GM13976 (cell line): ENCODE data around the gene GSG1L.
"Not testable (repeated sequence)": the region's sequence is repeated elsewhere in the genome, so short reads cannot be mapped to it uniquely, and the experiment has no call there.

Experiments used
- DNase-seq: peaks from one replicate; pipeline ENCODE4 v3.0.0; 2012; ENCODE audit warnings: low spot score
- CTCF ChIP-seq: IDR thresholded peaks from 2 replicates; pipeline ENCODE4 v1.5.1; 2012; ENCODE audit warnings: borderline replicate concordance, mild to moderate bottlenecking; ENCODE audit not compliant: insufficient read depth; ENCODE audit errors: extremely low read depth, missing control alignments, control extremely low read depth
- in situ Hi-C: fragments of 300-500 bp; cut with MboI; formaldehyde crosslinking; loops from one replicate; pipeline ENCODE4 v1.12.0; 2022; ENCODE audit warnings: low sequenced_read_pairs, mixed read lengths, inconsistent platforms; ENCODE audit not compliant: unreplicated experiment

Gene GSG1L

DNA sequence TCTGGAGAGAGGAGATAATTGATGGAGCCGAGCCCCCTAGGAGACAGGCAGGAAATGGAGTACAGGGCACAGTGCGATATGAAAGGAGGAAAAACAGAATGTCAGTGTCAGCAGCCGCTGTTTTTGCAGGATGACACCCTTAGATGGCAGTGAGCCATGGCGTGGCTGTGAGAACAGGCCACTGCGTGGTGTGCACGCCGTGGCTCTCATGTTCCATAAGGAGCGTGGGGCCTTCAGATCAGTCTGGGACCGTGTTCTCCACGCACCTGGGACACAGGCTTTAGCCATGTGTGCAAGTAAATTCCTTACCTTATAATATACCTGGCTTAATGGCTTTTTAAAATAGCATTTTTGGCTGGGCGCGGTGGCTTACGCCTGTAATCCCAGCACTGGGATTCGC, 315.6 kb downstream of the GSG1L start:
- DNase-seq, result no peak
- in situ Hi-C loops, result no loop called here
- TF ChIP-seq CTCF, result no peak

GRCh38 chr16:27746076-27746855, 317.2 kb downstream of the GSG1L start:
- in situ Hi-C loops, result no loop called here
- TF ChIP-seq CTCF, result no peak
- no peak for DNase-seq

DNA sequence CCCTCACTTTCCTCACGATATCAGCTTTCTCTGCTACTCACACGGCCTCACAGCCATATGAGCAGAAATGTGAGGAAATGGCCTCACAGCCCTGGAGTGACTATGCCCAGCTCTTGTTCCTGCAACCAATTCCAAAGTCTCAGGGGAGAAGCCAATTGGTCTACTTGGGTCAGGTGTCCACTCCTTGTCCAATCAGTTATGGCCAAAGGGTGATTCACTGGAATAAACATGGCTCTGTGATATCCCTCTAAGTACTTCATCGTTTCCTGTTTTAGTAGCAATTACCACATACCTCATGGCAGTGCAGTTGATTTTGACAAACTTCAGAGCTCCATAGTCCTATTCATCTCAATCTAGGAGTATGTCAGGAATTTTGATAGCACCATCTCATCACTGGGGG, 318.2 kb downstream of the GSG1L start:
- TF ChIP-seq CTCF, result no peak
- in situ Hi-C loops, result no loop called here
- no peak for DNase-seq

GRCh38 chr16:27743963-27744362, 319.6 kb downstream of the GSG1L start:
- TF ChIP-seq CTCF, result no peak
- no peak for DNase-seq
- in situ Hi-C loops, result no loop called here

- not testable (repeated sequence) for DNase-seq
Measured at GRCh38 chr16:27743001-27743400, 320.5 kb downstream of the GSG1L start.

GRCh38 chr16:27742333-27742732, 321.2 kb downstream of the GSG1L start:
- DNase-seq, result no peak
- no peak for TF ChIP-seq CTCF
- in situ Hi-C loops, result no loop called here

More at GRCh38 chr16:27743001-27743400, 320.5 kb downstream of the GSG1L start:
- in situ Hi-C loops, result not testable (repeated sequence)

DNA sequence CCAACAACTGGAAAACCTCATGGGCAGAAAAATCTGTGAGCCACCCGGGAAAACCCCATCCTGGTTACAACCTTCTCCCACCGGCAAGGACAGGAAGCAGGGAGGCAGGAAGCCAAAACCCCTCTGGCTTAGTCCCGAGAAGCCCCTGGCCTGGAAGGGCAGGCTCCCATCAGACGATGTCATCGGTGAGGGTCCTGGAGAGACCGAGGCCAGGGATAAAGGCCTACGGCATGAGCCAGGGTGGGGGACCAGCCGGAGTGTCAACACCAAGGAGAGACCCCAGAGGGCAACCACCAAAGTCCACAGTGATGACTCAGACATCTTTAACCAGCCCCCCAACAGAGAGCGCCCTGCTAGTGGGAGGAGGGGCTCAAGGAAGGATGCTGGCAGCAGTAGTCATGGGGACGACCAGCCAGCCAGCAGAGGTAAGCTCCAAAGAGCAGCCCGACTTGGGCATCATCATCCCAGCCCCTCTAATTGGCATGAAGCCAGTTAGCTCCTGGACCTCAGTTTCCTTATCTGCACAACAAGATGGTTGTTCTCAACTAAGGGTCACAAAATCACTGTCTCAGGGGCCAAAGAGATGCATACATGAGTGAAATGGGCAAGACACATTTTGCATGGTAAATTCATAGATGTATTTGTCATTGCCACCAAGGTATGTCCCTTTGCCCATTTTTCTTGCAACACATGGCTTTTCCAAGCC, 322.9 kb downstream of the GSG1L start:
- in situ Hi-C loops, result no loop called here
- TF ChIP-seq CTCF, result no peak
- DNase-seq, result no peak
